HG02571 (cell line): ENCODE results near the gene CLIC5.

Experiments used
- ATAC-seq: cut with Tn5 transposase; IDR thresholded peaks from one replicate; pipeline ENCODE4 v1.9.1; 2021; ENCODE audit warnings: mild to moderate bottlenecking, moderate library complexity; ENCODE audit not compliant: unreplicated experiment

CLIC5 gene

GRCh38 chr6:45900808-45901752 lies 114.6 kb downstream of the CLIC5 start:
- no peak for ATAC-seq

GRCh38 chr6:45899683-45899946 lies 116.0 kb downstream of the CLIC5 start:
- ATAC-seq = no peak

GRCh38 chr6:45898941-45899682 lies 116.5 kb downstream of the CLIC5 start:
- ATAC-seq = no peak

GRCh38 chr6:45896783-45897441 lies 118.7 kb downstream of the CLIC5 start:
- ATAC-seq = no peak

- ATAC-seq = no peak
These were observed 120.1 kb downstream of the CLIC5 start for GRCh38 chr6:45895569-45895968.

- ATAC-seq = no peak
These were observed 122.9 kb downstream of the CLIC5 start for GRCh38 chr6:45892696-45893245.

GRCh38 chr6:45892196-45892595 lies 123.5 kb downstream of the CLIC5 start:
- ATAC-seq = no peak

GRCh38 chr6:45886776-45887175 lies 128.9 kb downstream of the CLIC5 start:
- no peak for ATAC-seq

GRCh38 chr6:45884336-45884735 lies 131.3 kb downstream of the CLIC5 start:
- ATAC-seq = no peak

- no peak for ATAC-seq
These were observed 133.0 kb downstream of the CLIC5 start for GRCh38 chr6:45882671-45883070.

- no peak for ATAC-seq
These were observed 133.8 kb downstream of the CLIC5 start for GRCh38 chr6:45881705-45882467.

- ATAC-seq = no peak
These were observed 135.0 kb downstream of the CLIC5 start for GRCh38 chr6:45880676-45881075.

- ATAC-seq = no peak
These were observed 135.5 kb downstream of the CLIC5 start for GRCh38 chr6:45880159-45880558.

- ATAC-seq = no peak
These were observed 137.6 kb downstream of the CLIC5 start for GRCh38 chr6:45877970-45878590.

- no peak for ATAC-seq
These were observed 142.8 kb downstream of the CLIC5 start for GRCh38 chr6:45872827-45873365.

GRCh38 chr6:45870531-45870930 lies 145.1 kb downstream of the CLIC5 start:
- no peak for ATAC-seq

- no peak for ATAC-seq
These were observed 151.0 kb downstream of the CLIC5 start for GRCh38 chr6:45864651-45865050.

GRCh38 chr6:45858691-45859090 lies 157.0 kb downstream of the CLIC5 start:
- no peak for ATAC-seq

GRCh38 chr6:45857827-45858226 lies 157.8 kb downstream of the CLIC5 start:
- ATAC-seq = no peak
